Epithelial cell of esophagus (primary cell): ENCODE results near the gene CAV1.
"Not testable (repeated sequence)": the region's sequence is repeated elsewhere in the genome, so short reads cannot be mapped to it uniquely, and the experiment has no call there.

Experiments
- DNase-seq: peaks from one replicate; pipeline ENCODE4 v3.0.0; 2010; ENCODE audit warnings: low read depth
- H3K4me3 ChIP-seq: 2 replicates; pipeline ENCODE4 v1.5.1; 2011; ENCODE audit warnings: mild to moderate bottlenecking, low read length, control low read depth
- TF ChIP-seq, protein P1 (sequence below): IDR thresholded peaks from 2 replicates; pipeline ENCODE4 v1.5.1; 2011; ENCODE audit warnings: low read depth, mild to moderate bottlenecking, low read length, control low read depth, inconsistent platforms; ENCODE audit not compliant: insufficient read depth; ENCODE audit errors: missing control alignments

CAV1 gene, protein sequence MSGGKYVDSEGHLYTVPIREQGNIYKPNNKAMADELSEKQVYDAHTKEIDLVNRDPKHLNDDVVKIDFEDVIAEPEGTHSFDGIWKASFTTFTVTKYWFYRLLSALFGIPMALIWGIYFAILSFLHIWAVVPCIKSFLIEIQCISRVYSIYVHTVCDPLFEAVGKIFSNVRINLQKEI

DNA sequence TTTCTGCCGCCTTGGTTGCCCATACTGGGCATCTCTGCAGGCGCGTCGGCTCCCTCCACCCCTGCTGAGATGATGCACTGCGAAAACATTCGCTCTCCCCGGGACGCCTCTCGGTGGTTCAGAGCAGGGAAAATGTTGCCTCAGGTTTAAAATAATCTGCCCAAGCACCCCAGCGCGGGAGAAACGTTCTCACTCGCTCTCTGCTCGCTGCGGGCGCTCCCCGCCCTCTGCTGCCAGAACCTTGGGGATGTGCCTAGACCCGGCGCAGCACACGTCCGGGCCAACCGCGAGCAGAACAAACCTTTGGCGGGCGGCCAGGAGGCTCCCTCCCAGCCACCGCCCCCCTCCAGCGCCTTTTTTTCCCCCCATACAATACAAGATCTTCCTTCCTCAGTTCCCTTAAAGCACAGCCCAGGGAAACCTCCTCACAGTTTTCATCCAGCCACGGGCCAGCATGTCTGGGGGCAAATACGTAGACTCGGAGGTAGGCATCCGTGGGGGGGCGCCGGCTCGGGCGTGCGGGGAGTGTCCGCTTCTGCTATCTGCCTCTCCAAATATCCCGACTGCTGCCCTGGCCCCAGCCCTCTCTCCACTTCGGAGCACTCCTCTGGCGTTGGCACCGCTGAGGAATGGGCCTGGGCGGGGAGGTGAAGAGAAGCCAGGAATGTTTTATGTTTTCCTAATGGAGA lies at the start of gene CAV1:
CAV1 (plus strand) TSS at position 428 of the 689 bp plus-strand sequence; CDS start at position 455, 27 bp downstream.
- peak; percentile 98 for DNase-seq
- TF ChIP-seq, protein P1, sequence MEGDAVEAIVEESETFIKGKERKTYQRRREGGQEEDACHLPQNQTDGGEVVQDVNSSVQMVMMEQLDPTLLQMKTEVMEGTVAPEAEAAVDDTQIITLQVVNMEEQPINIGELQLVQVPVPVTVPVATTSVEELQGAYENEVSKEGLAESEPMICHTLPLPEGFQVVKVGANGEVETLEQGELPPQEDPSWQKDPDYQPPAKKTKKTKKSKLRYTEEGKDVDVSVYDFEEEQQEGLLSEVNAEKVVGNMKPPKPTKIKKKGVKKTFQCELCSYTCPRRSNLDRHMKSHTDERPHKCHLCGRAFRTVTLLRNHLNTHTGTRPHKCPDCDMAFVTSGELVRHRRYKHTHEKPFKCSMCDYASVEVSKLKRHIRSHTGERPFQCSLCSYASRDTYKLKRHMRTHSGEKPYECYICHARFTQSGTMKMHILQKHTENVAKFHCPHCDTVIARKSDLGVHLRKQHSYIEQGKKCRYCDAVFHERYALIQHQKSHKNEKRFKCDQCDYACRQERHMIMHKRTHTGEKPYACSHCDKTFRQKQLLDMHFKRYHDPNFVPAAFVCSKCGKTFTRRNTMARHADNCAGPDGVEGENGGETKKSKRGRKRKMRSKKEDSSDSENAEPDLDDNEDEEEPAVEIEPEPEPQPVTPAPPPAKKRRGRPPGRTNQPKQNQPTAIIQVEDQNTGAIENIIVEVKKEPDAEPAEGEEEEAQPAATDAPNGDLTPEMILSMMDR: peak; percentile 31
- H3K4me3 ChIP-seq: peak within 1 kb of the TSS; percentile 94

DNA sequence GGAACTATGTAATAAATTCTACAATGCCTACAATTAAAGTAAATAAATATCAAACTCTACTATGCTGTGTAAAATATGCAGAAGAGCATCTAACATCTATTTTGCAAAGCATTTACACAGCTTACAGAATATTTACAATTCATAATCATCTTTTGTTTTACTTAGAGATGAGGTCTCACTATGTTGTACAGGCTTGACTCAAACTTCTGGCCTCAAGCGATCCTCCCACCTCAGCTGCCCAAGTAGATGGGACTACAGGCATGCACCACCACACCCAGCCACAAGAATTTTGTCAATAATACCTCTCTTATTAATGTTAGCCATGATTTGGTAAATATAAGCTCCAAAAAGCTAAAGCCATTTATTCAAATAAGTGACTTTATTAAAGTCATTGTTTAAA lies 47.2 kb upstream of the CAV1 start:
- H3K4me3 ChIP-seq: no peak overlapping the region
- DNase-seq: no peak
- TF ChIP-seq, protein P1: no peak

DNA sequence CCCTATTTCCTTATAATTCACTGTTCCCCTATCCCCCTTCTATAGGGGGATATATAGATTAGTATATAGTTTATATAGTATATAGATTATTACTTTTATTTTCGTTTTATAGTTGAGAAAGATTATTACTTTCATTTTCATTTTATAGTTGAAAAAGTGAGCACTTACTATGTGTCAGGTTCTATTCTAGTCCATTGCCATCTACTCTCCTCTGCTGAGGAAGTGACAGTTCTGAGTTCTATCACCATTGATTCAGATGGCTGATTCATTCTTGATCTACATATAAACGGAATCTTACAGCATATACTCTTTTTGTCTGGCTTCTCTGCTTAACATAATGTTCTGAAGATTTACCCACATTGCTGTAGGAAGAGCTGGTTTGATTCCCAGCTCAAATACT lies 46.0 kb upstream of the CAV1 start:
- TF ChIP-seq, protein P1: no peak
- DNase-seq: no peak
- H3K4me3 ChIP-seq: no peak overlapping the region

DNA sequence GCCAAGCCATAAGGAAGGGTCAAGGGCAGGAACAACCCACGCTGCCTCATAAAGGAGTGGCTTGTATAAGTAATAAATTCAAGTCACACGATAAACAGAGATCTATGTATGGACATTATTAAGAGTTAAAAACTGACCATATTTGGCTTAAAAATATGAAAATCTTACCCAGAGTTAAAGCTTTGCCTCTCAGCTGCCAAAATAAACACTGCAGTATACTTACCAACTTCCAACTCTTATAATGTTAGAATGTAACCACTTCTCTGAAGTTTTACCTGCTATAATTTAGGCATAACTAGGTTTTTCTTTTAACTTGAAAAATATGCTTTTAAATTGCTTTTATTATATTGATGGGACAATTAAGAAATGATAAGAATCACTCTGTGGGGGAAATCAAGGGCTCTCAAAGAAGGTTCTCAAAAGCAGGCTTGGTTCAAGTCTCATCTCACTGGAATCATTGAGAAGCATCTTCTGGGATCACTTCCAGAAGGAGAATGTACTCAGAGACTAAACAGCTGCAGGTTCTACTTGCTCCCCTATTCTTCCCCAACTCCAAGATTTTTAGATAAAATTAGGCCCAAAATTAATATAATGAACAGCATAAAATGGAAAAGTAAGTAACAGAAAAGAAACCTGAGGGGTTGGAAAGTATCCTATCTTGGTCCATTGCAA lies 41.4 kb upstream of the CAV1 start:
- TF ChIP-seq, protein P1: no peak
- no peak overlapping the region for H3K4me3 ChIP-seq
- DNase-seq: no peak

DNA sequence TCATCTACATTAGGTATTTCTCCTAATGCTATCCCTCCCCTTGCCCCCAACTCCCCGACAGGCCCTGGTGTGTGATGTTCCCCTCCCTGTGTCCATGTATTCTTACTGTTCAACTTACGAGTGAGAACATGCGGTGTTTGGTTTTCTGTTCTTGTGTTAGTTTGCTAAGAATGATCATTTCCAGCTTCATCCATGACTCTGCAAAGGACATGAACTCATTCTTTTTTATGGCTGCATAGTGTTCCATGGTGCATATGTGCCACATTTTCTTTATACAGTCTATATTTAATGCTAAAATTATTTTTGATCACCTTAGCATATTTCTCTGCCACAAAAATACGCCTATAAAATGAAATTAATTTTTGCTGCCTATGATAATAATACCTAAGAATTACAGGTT lies 40.4 kb upstream of the CAV1 start:
- not testable (repeated sequence) for DNase-seq

DNA sequence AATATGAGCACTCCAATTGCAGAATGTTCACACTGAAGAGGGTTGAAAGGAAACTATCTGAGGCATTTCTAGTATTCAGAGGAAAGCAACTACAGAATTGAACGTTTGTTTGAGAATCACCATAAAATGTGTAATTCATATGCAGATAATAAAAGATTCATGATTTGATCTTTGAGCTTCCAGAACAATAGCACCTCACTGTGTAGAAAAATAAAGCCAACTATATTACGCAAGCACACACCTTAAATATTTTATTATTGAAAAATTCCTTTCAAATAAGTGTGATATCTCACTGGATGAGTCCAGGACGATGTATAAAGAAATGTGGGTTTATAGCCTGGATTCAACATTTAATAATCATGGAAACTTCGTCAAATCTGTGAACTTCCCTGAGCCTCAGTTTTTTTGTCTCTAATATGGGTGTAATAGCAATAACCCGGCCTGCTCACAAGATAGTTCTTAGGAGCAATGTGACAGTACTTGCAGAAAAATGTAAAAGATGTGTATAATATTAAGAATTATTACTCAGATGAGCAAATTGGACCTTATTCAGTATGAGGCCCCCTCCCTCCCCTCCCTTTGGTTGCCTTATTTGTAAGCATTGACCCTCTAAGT lies 36.8 kb upstream of the CAV1 start:
- no peak for DNase-seq
- TF ChIP-seq, protein P1: no peak
- H3K4me3 ChIP-seq: no peak overlapping the region

More for the DNA sequence above, 40.4 kb upstream of the CAV1 start:
- H3K4me3 ChIP-seq: not testable (repeated sequence)

DNA sequence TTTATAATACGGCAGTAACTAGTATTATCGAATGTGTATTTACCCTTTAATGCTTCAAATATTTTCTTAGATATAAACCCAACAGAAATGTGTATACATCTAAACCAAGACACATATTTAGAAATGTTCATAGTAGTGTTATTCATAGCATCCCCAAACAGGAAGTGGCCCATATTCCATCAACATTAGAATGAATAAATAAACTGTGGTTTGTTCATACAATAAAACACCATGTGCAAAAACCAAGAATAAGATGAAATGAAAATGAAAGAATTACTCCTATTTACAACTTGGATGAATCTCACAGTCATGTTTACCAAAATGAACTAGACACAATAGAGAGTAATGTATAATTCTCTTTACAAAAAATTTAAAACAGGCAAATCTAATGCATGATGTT lies 34.5 kb upstream of the CAV1 start:
- H3K4me3 ChIP-seq: no peak overlapping the region
- TF ChIP-seq, protein P1: no peak

More for the DNA sequence above, 34.5 kb upstream of the CAV1 start:
- DNase-seq: no peak
